ENCODE data around the gene KIF3C. TPM values are rescaled to one million over a fixed set of nuclear protein-coding genes. Genes with fewer than 3 reads are reported as not detected.

KIF3C gene
- total RNA-seq, 4 donors from 2014 or later, result 3.6 to 6.7 (median 4.2) TPM

- intact Hi-C loops (cut with DNase I; ENCODE audit: low total_unique reads), result no loop called here
- TF ChIP-seq CTCF (IDR thresholded peaks at IDR 0.05) (no peak), POLR2A (IDR thresholded peaks at IDR 0.05) (no peak)
- 90 to 93% methylated on average over 8 of the region's 8 CpGs for WGBS, 2 donors
- no peak for DNase-seq (ENCODE audit: low spot score in 2 of 2)
- H3K4me3 ChIP-seq (ENCODE audit: low read depth, poor library complexity, severe bottlenecking), result no peak overlapping the region
Measured at GRCh38 chr2:25992556-25992955, 10.3 kb upstream of the KIF3C start.

- intact Hi-C loops (cut with DNase I; ENCODE audit: low total_unique reads), result no loop called here
Measured at GRCh38 chr2:25991965-25992364, 9.7 kb upstream of the KIF3C start.

GRCh38 chr2:25989154-25989553 is 6.9 kb upstream of the KIF3C start:
- intact Hi-C loops (cut with DNase I; ENCODE audit: low total_unique reads), result loop anchor here (10.0 kb wide), 1 partner anchor 156 kb away; no protein-coding TSS in a partner anchor
- TF ChIP-seq POLR2A (IDR thresholded peaks at IDR 0.05) (no peak), CTCF (IDR thresholded peaks at IDR 0.05) (no peak)
- H3K4me3 ChIP-seq (ENCODE audit: low read depth, poor library complexity, severe bottlenecking), result no peak overlapping the region
- DNase-seq (ENCODE audit: low spot score in 2 of 2), result no peak
- 80 to 84% methylated on average over 4 of the region's 4 CpGs for WGBS, 2 donors

More at GRCh38 chr2:25991965-25992364, 9.7 kb upstream of the KIF3C start:
- no peak for DNase-seq (ENCODE audit: low spot score in 2 of 2)
- no peak overlapping the region for H3K4me3 ChIP-seq (ENCODE audit: low read depth, poor library complexity, severe bottlenecking)
- TF ChIP-seq CTCF (IDR thresholded peaks at IDR 0.05) (no peak), POLR2A (IDR thresholded peaks at IDR 0.05) (no peak)
- 53 to 58% methylated on average over 3 of the region's 3 CpGs for WGBS, 2 donors

GRCh38 chr2:25988134-25988533 is 5.8 kb upstream of the KIF3C start:
- DNase-seq (ENCODE audit: low spot score in 2 of 2), result no peak
- TF ChIP-seq CTCF (IDR thresholded peaks at IDR 0.05) (no peak), POLR2A (IDR thresholded peaks at IDR 0.05) (no peak)
- intact Hi-C loops (cut with DNase I; ENCODE audit: low total_unique reads), result loop anchor here (10.0 kb wide), 1 partner anchor 157 kb away; no protein-coding TSS in a partner anchor
- 95% methylated on average over 9 of the region's 9 CpGs for WGBS, 2 donors
- no peak overlapping the region for H3K4me3 ChIP-seq (ENCODE audit: low read depth, poor library complexity, severe bottlenecking)

- H3K4me3 ChIP-seq (ENCODE audit: low read depth, poor library complexity, severe bottlenecking), result no peak overlapping the region
- TF ChIP-seq CTCF (IDR thresholded peaks at IDR 0.05) (no peak), POLR2A (IDR thresholded peaks at IDR 0.05) (no peak)
- no peak for DNase-seq (ENCODE audit: low spot score in 2 of 2)
- intact Hi-C loops (cut with DNase I; ENCODE audit: low total_unique reads), result loop anchor here (10.0 kb wide), 1 partner anchor 161 kb away; no protein-coding TSS in a partner anchor
Measured at GRCh38 chr2:25983735-25984134, 1.4 kb upstream of the KIF3C start.

GRCh38 chr2:25982968-25983280 is 627 bp upstream of the KIF3C start:
- intact Hi-C loops (cut with DNase I; ENCODE audit: low total_unique reads), result loop anchor here (10.0 kb wide), 1 partner anchor 162 kb away; no protein-coding TSS in a partner anchor
- 48 to 55% methylated on average over 15 of the region's 15 CpGs for WGBS, 2 donors
- DNase-seq (ENCODE audit: low spot score in 2 of 2), result no peak
- H3K4me3 ChIP-seq (ENCODE audit: low read depth, poor library complexity, severe bottlenecking), result no peak overlapping the region
- TF ChIP-seq CTCF (IDR thresholded peaks at IDR 0.05) (no peak), POLR2A (IDR thresholded peaks at IDR 0.05) (no peak)
